Ammon's horn (tissue), 1 donor: ENCODE data around the gene SCARF1.

Source experiments
- DNase-seq: peaks from one replicate; pipeline ENCODE4 v3.0.0-alpha.2; 2016; ENCODE audit warnings: low spot score

The SCARF1 gene

GRCh38 chr17:1648963-1649843 lies 3.7 kb upstream of the SCARF1 start:
- peak; percentile 97 for DNase-seq

GRCh38 chr17:1648173-1648962 lies 2.8 kb upstream of the SCARF1 start:
- DNase-seq = peak; percentile 54

GRCh38 chr17:1647802-1648171 lies 2.3 kb upstream of the SCARF1 start:
- no peak for DNase-seq

- DNase-seq = no peak
Observed at GRCh38 chr17:1646199-1646875, 805 bp upstream of the SCARF1 start.

GRCh38 chr17:1644493-1645206 lies 882 bp downstream of the SCARF1 start:
- DNase-seq = no peak

- no peak for DNase-seq
Observed at GRCh38 chr17:1643999-1644492, 1.5 kb downstream of the SCARF1 start.

- no peak for DNase-seq
Observed at GRCh38 chr17:1643293-1643998, 2.1 kb downstream of the SCARF1 start.

- no peak for DNase-seq
Observed at GRCh38 chr17:1641065-1641403, 4.5 kb downstream of the SCARF1 start.

- peak; percentile 53 for DNase-seq
Observed at GRCh38 chr17:1640329-1641064, 5.0 kb downstream of the SCARF1 start.

GRCh38 chr17:1639549-1640180 lies 5.9 kb downstream of the SCARF1 start:
- DNase-seq = no peak

GRCh38 chr17:1638624-1639300 lies 6.8 kb downstream of the SCARF1 start:
- no peak for DNase-seq

- DNase-seq = no peak
Observed at GRCh38 chr17:1638171-1638590, 7.4 kb downstream of the SCARF1 start.

- DNase-seq = no peak
Observed at GRCh38 chr17:1636732-1637285, 8.7 kb downstream of the SCARF1 start.

- no peak for DNase-seq
Observed at GRCh38 chr17:1635675-1636465, 9.7 kb downstream of the SCARF1 start.

- no peak for DNase-seq
Observed at GRCh38 chr17:1634841-1635650, 10.5 kb downstream of the SCARF1 start.

- no peak for DNase-seq
Observed at GRCh38 chr17:1630662-1631061, 14.9 kb downstream of the SCARF1 start.
